ENCODE data around the gene RNF223.

DNA sequence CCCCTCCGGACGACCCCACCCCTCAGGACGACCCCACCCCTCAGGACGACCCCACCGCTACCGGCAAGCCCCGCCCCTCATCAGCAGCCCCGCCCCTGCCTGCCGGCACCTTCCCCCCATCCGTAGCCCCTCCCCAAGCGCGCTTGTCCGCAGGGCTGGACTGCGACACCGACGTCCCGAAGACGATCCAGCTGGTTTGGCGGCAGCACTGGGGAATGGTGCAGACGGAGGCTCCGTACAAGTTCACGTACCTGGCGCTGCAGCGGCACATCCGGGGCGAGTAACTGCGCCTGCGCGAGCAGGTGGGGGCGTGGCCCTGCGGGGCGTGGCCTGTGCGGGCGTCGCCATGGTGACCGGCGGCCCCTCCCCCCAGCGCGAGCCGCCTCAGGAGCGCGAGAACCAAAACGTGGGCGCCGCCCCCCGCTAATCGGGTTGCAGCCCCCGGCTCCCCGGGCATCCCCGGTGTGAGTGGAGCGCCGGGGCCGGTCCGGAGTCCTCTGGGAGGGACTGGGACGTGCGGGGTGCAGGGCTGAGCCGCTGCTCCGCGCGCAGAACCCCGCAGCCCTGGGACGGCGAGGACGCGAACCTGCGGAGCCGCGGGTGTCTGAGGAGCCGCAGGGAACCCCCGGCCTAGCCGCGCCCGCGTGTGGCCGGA lies 4.9 kb downstream of the RNF223 start:
- TF ChIP-seq, protein P1, sequence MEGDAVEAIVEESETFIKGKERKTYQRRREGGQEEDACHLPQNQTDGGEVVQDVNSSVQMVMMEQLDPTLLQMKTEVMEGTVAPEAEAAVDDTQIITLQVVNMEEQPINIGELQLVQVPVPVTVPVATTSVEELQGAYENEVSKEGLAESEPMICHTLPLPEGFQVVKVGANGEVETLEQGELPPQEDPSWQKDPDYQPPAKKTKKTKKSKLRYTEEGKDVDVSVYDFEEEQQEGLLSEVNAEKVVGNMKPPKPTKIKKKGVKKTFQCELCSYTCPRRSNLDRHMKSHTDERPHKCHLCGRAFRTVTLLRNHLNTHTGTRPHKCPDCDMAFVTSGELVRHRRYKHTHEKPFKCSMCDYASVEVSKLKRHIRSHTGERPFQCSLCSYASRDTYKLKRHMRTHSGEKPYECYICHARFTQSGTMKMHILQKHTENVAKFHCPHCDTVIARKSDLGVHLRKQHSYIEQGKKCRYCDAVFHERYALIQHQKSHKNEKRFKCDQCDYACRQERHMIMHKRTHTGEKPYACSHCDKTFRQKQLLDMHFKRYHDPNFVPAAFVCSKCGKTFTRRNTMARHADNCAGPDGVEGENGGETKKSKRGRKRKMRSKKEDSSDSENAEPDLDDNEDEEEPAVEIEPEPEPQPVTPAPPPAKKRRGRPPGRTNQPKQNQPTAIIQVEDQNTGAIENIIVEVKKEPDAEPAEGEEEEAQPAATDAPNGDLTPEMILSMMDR (IDR thresholded peaks at IDR 0.05; ENCODE audit: low read depth, low read length), result no peak
- TF ChIP-seq EZH2phosphoT487 (IDR thresholded peaks at IDR 0.05; ENCODE audit: low read depth), result no peak

Measured in OCI-LY3 (cell line).